Measurements from ENCODE around the gene MLH3. TPM values are rescaled to one million over a fixed set of nuclear protein-coding genes. Genes with fewer than 3 reads are reported as not detected.

MLH3 gene
- total RNA-seq, 6 experiments from 2014 or later, result 9.6 to 20.2 (median 13.2) TPM

DNA sequence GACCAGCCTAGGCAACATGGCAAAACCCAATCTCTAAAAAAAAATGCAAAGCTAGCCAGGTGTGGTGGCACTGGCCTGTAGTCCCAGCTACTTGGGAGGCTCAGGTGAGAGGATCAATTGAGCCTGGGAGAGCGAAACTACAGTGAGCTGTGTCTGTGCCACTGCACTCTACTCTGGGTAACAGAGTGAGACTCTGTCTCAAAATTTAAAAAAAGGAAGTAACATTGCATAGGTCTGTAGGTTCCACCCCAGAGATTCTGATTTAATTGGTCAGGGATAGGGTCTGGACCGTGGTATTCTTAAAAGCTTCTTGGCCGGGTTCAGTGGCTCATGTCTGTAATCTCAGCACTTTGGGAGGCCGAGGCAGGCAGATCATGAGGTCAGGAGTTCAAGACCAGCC, 44.4 kb upstream of the MLH3 start:
- Histone ChIP-seq H3K27ac (no peak overlapping the region), H3K9me3 (no peaks in the 10 kb centered on the region), H3K27me3 (no peaks in the 10 kb centered on the region), H3K4me1 (no peaks in the 10 kb centered on the region), H3K4me3 (no peak overlapping the region), H3K36me3 (peaks cover 0 to 87% (median 38%) of the 10 kb centered on the region in 4 donors)
- DNase-seq, result no peak
- intact Hi-C loops (cut with DNase I), result no loop called here
- WGBS (ENCODE audit: insufficient coverage, low coverage, low lambda C conversion rate, missing lambda C conversion rate), result 80% methylated on average over 4 of the region's 4 CpGs
- TF ChIP-seq POLR2A (IDR thresholded peaks at IDR 0.05), result no peak
- TF ChIP-seq, protein P1, sequence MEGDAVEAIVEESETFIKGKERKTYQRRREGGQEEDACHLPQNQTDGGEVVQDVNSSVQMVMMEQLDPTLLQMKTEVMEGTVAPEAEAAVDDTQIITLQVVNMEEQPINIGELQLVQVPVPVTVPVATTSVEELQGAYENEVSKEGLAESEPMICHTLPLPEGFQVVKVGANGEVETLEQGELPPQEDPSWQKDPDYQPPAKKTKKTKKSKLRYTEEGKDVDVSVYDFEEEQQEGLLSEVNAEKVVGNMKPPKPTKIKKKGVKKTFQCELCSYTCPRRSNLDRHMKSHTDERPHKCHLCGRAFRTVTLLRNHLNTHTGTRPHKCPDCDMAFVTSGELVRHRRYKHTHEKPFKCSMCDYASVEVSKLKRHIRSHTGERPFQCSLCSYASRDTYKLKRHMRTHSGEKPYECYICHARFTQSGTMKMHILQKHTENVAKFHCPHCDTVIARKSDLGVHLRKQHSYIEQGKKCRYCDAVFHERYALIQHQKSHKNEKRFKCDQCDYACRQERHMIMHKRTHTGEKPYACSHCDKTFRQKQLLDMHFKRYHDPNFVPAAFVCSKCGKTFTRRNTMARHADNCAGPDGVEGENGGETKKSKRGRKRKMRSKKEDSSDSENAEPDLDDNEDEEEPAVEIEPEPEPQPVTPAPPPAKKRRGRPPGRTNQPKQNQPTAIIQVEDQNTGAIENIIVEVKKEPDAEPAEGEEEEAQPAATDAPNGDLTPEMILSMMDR (IDR thresholded peaks at IDR 0.05), result no peak
- ATAC-seq, result no peak

DNA sequence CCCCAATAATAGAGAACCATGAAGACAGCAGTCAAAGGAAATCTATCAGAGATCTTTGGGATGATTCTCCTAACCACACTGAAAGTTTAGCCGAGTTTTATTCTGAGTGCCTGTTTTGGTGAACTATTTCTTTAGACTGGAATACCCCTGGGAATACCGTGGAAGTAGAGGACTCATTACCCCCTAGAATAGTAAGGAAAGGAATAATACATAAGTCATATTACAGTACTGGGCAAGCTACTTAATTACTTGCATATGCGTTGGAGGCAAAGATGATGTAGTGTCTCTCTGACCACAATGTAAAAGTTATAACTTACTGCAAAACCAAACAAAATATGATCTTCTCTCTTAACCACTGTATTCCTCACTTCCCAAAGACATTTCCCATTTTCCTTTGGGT, 43.6 kb upstream of the MLH3 start:
- intact Hi-C loops (cut with DNase I), result loop anchor here in 1 of 2 donors (5.0 kb wide), 1 partner anchor 148 kb away; no protein-coding TSS in a partner anchor
- H3K36me3 ChIP-seq, result peaks cover 0 to 86% (median 42%) of the 10 kb centered on the region in 4 donors

DNA sequence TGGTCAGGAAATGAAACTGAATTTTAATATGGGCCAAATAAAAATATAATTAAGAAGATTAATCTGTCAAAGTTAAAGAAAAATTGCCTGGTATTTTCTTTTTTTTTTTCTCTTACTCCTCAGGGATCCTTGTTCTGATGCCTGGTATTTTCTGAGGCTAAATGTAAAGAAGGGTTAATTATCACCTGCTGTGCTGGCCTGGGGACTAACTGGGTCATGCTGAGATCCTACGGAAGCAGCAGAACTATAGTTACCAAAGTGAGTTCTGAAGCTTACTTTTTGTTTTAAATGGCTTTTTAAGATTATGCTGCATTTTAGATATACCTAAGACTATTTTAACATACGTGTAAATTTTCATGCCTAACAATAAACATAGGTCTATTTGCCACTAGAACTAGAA, 41.4 kb upstream of the MLH3 start:
- no peak for DNase-seq
- 88% methylated on average over 2 of the region's 2 CpGs for WGBS (ENCODE audit: insufficient coverage, low coverage, low lambda C conversion rate, missing lambda C conversion rate)
- peaks cover 0 to 72% (median 41%) of the 10 kb centered on the region in 4 donors for H3K36me3 ChIP-seq
- no peak for ATAC-seq
- H3K4me3 ChIP-seq, result no peak overlapping the region
- no peaks in the 10 kb centered on the region for H3K4me1 ChIP-seq
- H3K9me3 ChIP-seq, result no peaks in the 10 kb centered on the region
- intact Hi-C loops (cut with DNase I), result loop anchor here in 1 of 2 donors (5.0 kb wide), 1 partner anchor 145 kb away; no protein-coding TSS in a partner anchor
- H3K27ac ChIP-seq, result no peak overlapping the region
- TF ChIP-seq, protein P1 (IDR thresholded peaks at IDR 0.05), result no peak
- no peak for TF ChIP-seq POLR2A (IDR thresholded peaks at IDR 0.05)
- no peaks in the 10 kb centered on the region for H3K27me3 ChIP-seq

More for the DNA sequence above, 43.6 kb upstream of the MLH3 start:
- ATAC-seq, result no peak
- Histone ChIP-seq H3K4me1 (no peaks in the 10 kb centered on the region), H3K27me3 (no peaks in the 10 kb centered on the region), H3K4me3 (no peak overlapping the region), H3K9me3 (no peaks in the 10 kb centered on the region), H3K27ac (no peak overlapping the region)
- DNase-seq, result no peak
- WGBS (ENCODE audit: insufficient coverage, low coverage, low lambda C conversion rate, missing lambda C conversion rate), result 91% methylated on average over 3 of the region's 3 CpGs
- TF ChIP-seq, protein P1 (IDR thresholded peaks at IDR 0.05), result no peak

DNA sequence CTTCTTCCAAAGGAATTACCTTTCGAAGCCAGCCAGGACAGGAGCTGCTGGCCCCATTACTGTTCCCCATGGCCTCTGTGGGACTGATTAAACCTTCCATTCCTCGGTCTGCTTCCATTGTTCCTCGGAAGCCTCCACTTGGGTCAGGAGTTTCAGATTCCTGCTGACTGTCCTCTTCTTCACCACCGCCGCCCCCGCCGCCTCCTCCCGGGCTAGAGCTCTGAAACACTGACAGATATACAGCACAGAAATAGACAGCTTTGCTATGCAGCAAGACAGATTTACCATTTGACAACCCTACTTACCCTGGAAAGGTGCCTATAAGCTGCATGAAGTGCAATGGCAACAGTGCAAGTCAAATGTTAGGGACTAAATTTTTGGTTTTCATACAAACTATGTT, 40.0 kb upstream of the MLH3 start:
- peaks cover 0 to 73% (median 44%) of the 10 kb centered on the region in 4 donors for H3K36me3 ChIP-seq
- H3K27ac ChIP-seq, result no peak overlapping the region
- H3K4me3 ChIP-seq, result no peak overlapping the region
- intact Hi-C loops (cut with DNase I), result loop anchor here in 1 of 2 donors (5.0 kb wide), 1 partner anchor 144 kb away; no protein-coding TSS in a partner anchor
- no peaks in the 10 kb centered on the region for H3K27me3 ChIP-seq
- WGBS (ENCODE audit: insufficient coverage, low coverage, low lambda C conversion rate, missing lambda C conversion rate), result 84% methylated on average over 7 of the region's 8 CpGs
- TF ChIP-seq, protein P1 (IDR thresholded peaks at IDR 0.05), result no peak
- TF ChIP-seq POLR2A (IDR thresholded peaks at IDR 0.05), result no peak
- no peaks in the 10 kb centered on the region for H3K4me1 ChIP-seq
- DNase-seq (no peak), ATAC-seq (no peak)
- H3K9me3 ChIP-seq, result no peaks in the 10 kb centered on the region
